SJSA1 (cell line): ENCODE measurements around the gene SLC35F4. TPM values are rescaled to one million over a fixed set of nuclear protein-coding genes. Genes with fewer than 3 reads are reported as not detected.
"Not testable (repeated sequence)": the region's sequence is repeated elsewhere in the genome, so short reads cannot be mapped to it uniquely, and the experiment has no call there.

ENCODE experiments used
- DNase-seq, 2 experiments: peaks; one replicate each; pipeline ENCODE4 v3.0.0-alpha.2; 2015 to 2020; ENCODE audit warnings: low spot score in 2 of 2, low read depth in 1 of 2
- H3K27ac ChIP-seq: fragments of 250-450 bp; sonication (Bioruptor Pico); 2 replicates; pipeline ENCODE4 v1.5.1; 2020; ENCODE audit warnings: mild to moderate bottlenecking, moderate library complexity
- H3K27me3 ChIP-seq: fragments of 250-450 bp; sonication (Bioruptor Pico); replicated peaks from 2 replicates; pipeline ENCODE4 v1.5.1; 2020; ENCODE audit warnings: mild to moderate bottlenecking, moderate library complexity
- H3K36me3 ChIP-seq: fragments of 250-450 bp; sonication (Bioruptor Pico); 2 replicates; pipeline ENCODE4 v1.5.1; 2020; ENCODE audit warnings: mild to moderate bottlenecking
- H3K4me1 ChIP-seq: fragments of 250-450 bp; sonication (Bioruptor Pico); replicated peaks from 2 replicates; pipeline ENCODE4 v1.6.1; 2021; ENCODE audit warnings: mild to moderate bottlenecking
- H3K4me3 ChIP-seq: fragments of 250-450 bp; sonication (Bioruptor Pico); 2 replicates; pipeline ENCODE4 v1.5.1; 2020; ENCODE audit warnings: mild to moderate bottlenecking
- H3K9me3 ChIP-seq: fragments of 250-450 bp; sonication (Bioruptor Pico); replicated peaks from 2 replicates; pipeline ENCODE4 v1.5.1; 2020; ENCODE audit warnings: mild to moderate bottlenecking
- total RNA-seq: library from RNA; depleted of rRNA; stranded (reverse); fragments of >200 nt; shearing (Covaris generic); gene quantifications from 2 replicates; pipeline ENCODE4 v1.2.3, GENCODE V29; 2014

SLC35F4 gene
- total RNA-seq, 1 experiment from 2014 or later: not detected

- H3K4me3 ChIP-seq: no peak overlapping the region
- H3K27ac ChIP-seq: no peak overlapping the region
- no peak for DNase-seq
- no peaks in the 10 kb centered on the region for H3K36me3 ChIP-seq
- no peaks in the 10 kb centered on the region for H3K27me3 ChIP-seq
- H3K9me3 ChIP-seq: no peaks in the 10 kb centered on the region
- no peaks in the 10 kb centered on the region for H3K4me1 ChIP-seq
Measured at GRCh38 chr14:57812741-57813140, 53.2 kb downstream of the SLC35F4 start.

- Histone ChIP-seq H3K9me3 (no peaks in the 10 kb centered on the region), H3K36me3 (no peaks in the 10 kb centered on the region), H3K27me3 (no peaks in the 10 kb centered on the region), H3K4me3 (no peak overlapping the region), H3K27ac (no peak overlapping the region), H3K4me1 (no peaks in the 10 kb centered on the region)
- no peak for DNase-seq
Measured at GRCh38 chr14:57811998-57812546, 53.8 kb downstream of the SLC35F4 start.

DNA sequence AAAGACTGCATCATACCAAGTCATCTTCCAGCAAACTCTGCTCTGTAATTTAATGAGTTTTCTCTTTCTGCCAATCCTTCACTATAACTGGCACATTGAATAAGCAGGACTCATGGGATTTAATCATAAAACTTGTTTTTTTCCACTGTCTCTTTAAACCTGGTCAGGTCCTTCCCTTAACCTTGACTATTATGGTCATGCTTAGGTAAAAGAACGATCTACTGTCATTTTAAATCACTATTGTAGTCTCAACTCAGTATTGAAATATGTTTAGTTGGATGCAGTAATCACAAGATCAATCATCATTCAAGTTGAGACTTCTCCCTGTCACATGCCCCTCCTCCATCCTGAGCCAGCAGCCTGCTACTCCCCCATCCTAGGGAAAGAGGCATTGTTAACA lies 56.1 kb downstream of the SLC35F4 start:
- no peaks in the 10 kb centered on the region for H3K4me1 ChIP-seq

GRCh38 chr14:57797160-57797559 lies 68.7 kb downstream of the SLC35F4 start:
- H3K27me3 ChIP-seq: no peaks in the 10 kb centered on the region
- H3K4me3 ChIP-seq: no peak overlapping the region
- no peaks in the 10 kb centered on the region for H3K4me1 ChIP-seq
- H3K9me3 ChIP-seq: no peaks in the 10 kb centered on the region
- no peaks in the 10 kb centered on the region for H3K36me3 ChIP-seq
- no peak for DNase-seq
- H3K27ac ChIP-seq: no peak overlapping the region

More for the DNA sequence above, 56.1 kb downstream of the SLC35F4 start:
- Histone ChIP-seq H3K4me3 (no peak overlapping the region), H3K27ac (no peak overlapping the region), H3K36me3 (no peaks in the 10 kb centered on the region), H3K9me3 (no peaks in the 10 kb centered on the region), H3K27me3 (no peaks in the 10 kb centered on the region)
- no peak for DNase-seq

DNA sequence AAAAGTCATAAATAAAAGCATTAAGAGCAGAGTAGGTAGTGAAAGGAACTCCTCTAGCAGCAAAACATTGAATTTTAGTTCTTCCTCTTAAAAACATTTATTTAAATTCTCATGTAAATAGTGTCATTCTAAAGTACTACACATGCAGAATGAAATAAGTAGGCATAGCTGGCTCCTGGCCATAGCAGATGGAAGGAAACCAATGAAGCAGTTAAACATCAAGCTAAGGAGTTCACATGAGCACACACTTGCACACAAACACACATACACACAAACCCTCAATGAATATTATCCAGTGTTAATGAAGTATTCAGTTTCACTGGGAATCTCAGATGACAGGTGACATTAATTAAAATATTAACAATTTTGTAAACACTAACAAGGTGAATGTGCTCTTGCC lies 69.3 kb downstream of the SLC35F4 start:
- no peak overlapping the region for H3K27ac ChIP-seq
- no peaks in the 10 kb centered on the region for H3K27me3 ChIP-seq
- H3K9me3 ChIP-seq: no peaks in the 10 kb centered on the region
- H3K36me3 ChIP-seq: no peaks in the 10 kb centered on the region
- H3K4me1 ChIP-seq: no peaks in the 10 kb centered on the region
- DNase-seq: no peak
- no peak overlapping the region for H3K4me3 ChIP-seq

DNA sequence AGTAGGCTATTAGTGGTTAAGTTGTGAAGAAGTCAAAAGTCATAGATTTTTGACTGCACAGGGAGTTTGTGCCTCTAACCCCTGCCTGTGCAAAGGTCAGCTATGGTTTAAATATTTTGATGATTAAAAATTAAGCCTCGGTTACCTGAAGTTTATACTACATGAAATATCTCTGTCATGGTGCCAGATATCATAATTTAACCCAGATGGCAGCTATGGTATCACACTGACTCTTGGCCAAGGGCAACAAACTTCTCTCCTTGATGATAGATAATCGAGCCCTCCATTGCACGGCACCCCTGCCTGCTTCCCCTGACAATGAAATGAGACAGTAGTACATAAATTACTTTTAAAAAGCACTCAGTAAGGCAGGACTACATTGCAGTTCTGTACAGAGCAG lies 80.8 kb downstream of the SLC35F4 start:
- no peaks in the 10 kb centered on the region for H3K36me3 ChIP-seq
- no peaks in the 10 kb centered on the region for H3K4me1 ChIP-seq
- DNase-seq: no peak
- no peaks in the 10 kb centered on the region for H3K27me3 ChIP-seq
- no peak overlapping the region for H3K4me3 ChIP-seq
- no peak overlapping the region for H3K27ac ChIP-seq
- H3K9me3 ChIP-seq: no peaks in the 10 kb centered on the region

- no peak overlapping the region for H3K4me3 ChIP-seq
- H3K36me3 ChIP-seq: no peaks in the 10 kb centered on the region
- no peaks in the 10 kb centered on the region for H3K27me3 ChIP-seq
- H3K9me3 ChIP-seq: no peaks in the 10 kb centered on the region
- no peak for DNase-seq
- no peaks in the 10 kb centered on the region for H3K4me1 ChIP-seq
- no peak overlapping the region for H3K27ac ChIP-seq
Measured at GRCh38 chr14:57771801-57772200, 94.1 kb downstream of the SLC35F4 start.

- Histone ChIP-seq H3K36me3 (no peaks in the 10 kb centered on the region), H3K4me1 (no peaks in the 10 kb centered on the region), H3K27ac (no peak overlapping the region), H3K9me3 (no peaks in the 10 kb centered on the region), H3K4me3 (no peak overlapping the region), H3K27me3 (no peaks in the 10 kb centered on the region)
- no peak for DNase-seq
Measured at GRCh38 chr14:57769863-57770523, 95.9 kb downstream of the SLC35F4 start.

DNA sequence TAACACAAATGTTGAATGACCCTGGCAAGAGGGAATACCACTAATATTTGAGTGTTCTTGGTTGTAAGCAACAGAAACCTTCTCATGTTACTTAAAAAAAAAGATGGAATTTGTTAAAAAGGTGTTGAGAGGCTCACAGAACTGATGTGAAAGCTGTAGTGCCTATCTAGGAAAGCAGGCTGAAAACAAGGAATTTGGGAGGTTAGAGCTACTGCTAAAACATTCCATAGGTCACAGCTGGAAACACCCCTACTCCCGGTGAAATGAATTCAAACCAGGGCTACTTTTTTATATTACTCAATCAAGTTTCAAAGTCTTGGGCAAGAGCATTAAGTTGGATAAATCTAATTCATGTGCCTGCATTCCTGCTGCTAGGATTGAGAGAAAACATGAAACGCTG lies 104.1 kb downstream of the SLC35F4 start:
- Histone ChIP-seq H3K27ac (no peak overlapping the region), H3K36me3 (no peaks in the 10 kb centered on the region), H3K4me1 (no peaks in the 10 kb centered on the region), H3K9me3 (no peaks in the 10 kb centered on the region), H3K27me3 (no peaks in the 10 kb centered on the region), H3K4me3 (no peak overlapping the region)
- DNase-seq: no peak

- H3K4me3 ChIP-seq: no peak overlapping the region
- no peaks in the 10 kb centered on the region for H3K9me3 ChIP-seq
- no peak for DNase-seq
- H3K36me3 ChIP-seq: no peaks in the 10 kb centered on the region
- no peaks in the 10 kb centered on the region for H3K27me3 ChIP-seq
- no peak overlapping the region for H3K27ac ChIP-seq
- H3K4me1 ChIP-seq: no peaks in the 10 kb centered on the region
Measured at GRCh38 chr14:57760896-57761295, 105.0 kb downstream of the SLC35F4 start.

DNA sequence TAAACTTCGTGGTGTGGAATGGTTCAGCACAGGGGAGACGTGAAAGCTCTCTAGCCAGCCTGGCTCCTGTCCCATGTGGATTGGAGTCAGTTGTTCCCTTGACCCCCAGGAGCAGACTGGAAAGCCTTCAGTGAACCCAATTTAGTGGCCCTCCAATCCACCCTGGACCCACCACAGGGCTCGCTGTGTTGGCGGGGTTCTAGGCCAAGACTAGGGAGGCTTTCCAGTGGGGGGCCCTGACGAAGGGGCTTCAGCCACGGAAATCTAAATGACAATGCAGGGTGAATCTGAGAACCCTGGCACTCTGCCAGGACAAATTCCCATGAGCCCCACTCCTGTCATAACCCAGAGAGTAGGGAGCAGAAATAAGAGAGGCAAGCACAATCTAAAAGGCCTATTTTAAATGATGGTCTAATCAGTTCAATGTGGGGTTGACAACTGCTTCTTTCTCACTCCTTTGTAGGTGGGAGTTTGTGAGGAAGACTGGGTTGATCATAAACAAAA lies 110.8 kb downstream of the SLC35F4 start:
- no peaks in the 10 kb centered on the region for H3K36me3 ChIP-seq
- no peaks in the 10 kb centered on the region for H3K4me1 ChIP-seq
- no peak for DNase-seq
- no peak overlapping the region for H3K27ac ChIP-seq
- H3K27me3 ChIP-seq: no peaks in the 10 kb centered on the region
- H3K4me3 ChIP-seq: no peak overlapping the region
- no peaks in the 10 kb centered on the region for H3K9me3 ChIP-seq

DNA sequence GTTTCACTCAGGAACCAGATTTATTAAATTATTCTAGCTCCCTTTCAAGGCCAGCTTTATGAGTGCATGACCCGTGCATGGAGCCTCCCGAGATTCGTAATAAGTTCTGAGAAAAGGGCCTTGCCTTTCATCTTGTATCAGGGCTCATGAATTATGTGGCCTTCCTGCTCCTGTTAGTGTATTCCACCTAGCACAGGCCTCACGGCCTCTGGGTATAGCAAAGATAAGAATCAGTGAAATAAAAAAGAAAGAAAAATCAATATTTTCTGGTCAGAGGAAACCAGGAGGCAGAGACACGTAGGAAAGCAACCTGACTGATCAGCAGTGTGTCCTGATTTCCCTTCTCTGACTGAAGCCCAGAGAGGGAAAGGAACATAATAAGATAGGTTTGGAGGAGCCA lies 111.4 kb downstream of the SLC35F4 start:
- Histone ChIP-seq H3K27me3 (no peaks in the 10 kb centered on the region), H3K36me3 (no peaks in the 10 kb centered on the region), H3K4me3 (no peak overlapping the region), H3K27ac (no peak overlapping the region), H3K4me1 (no peaks in the 10 kb centered on the region), H3K9me3 (no peaks in the 10 kb centered on the region)
- DNase-seq: no peak

DNA sequence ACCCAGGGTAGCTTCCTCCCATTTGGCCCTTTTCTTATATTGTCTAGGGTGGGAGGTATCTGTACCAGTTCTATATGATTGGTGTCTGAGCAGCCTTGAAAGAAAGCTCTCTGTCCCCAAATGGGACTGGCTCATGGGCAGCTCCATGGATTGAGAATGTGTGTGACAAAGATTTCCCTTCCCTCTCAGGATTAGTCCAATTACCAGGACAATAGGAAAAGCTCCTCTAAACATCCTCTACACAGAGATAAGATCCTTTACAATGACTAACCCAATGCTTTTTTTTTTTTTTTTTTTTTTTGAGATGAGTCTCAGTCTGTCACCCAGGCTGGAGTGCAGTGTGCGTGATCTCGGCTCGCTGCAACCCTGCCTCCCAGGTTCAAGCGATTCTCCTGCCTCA lies 112.1 kb downstream of the SLC35F4 start:
- DNase-seq: no peak
- no peaks in the 10 kb centered on the region for H3K27me3 ChIP-seq
- no peaks in the 10 kb centered on the region for H3K4me1 ChIP-seq
- H3K36me3 ChIP-seq: no peaks in the 10 kb centered on the region
- no peaks in the 10 kb centered on the region for H3K9me3 ChIP-seq
- H3K27ac ChIP-seq: no peak overlapping the region
- no peak overlapping the region for H3K4me3 ChIP-seq

DNA sequence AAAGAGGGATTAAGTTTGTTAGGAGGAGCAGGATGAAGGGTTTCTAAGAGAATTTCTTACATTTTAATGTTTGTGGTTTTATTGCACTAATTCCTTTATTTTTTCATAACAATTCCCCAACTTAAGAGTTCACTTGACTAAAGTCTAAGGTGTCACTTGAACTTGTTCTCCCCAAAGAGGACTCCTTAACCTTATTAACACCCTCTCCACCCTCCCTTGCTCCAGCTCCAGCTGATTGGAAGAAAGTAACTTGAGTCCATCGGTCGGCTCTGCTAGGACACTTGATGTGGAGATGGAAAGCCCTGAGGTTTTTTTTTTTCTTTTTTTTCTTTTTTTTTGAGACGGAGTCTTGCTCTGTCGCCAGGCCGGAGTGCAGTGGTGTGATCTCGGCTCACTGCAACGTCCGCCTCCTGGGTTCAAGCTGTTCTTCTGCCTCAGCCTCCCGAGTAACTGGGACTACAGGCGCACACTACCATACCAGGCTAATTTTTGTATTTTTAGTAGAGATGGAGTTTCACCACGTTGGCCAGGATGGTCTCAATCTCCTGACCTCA lies 113.7 kb downstream of the SLC35F4 start:
- H3K27me3 ChIP-seq, DNase-seq, H3K4me3 ChIP-seq, H3K27ac ChIP-seq, H3K9me3 ChIP-seq, H3K4me1 ChIP-seq, H3K36me3 ChIP-seq: not testable (repeated sequence)
